Measurements from ENCODE around the gene CCDC177. TPM values are rescaled to one million over a fixed set of nuclear protein-coding genes. Genes with fewer than 3 reads are reported as not detected.
A peak's percentile ranks its signal among the peaks of the same experiment; 100 is the strongest.

CCDC177 gene
- total RNA-seq, 1 donor from 2014 or later, result not detected

GRCh38 chr14:69571449-69572029 is 3.1 kb downstream of the CCDC177 start:
- Mint-ChIP-seq H3K27ac (ENCODE audit: unreplicated experiment) (no peak overlapping the region), H3K36me3 (ENCODE audit: low read depth, unreplicated experiment) (peaks cover 4% of the 10 kb centered on the region), H3K4me1 (ENCODE audit: unreplicated experiment) (peaks cover 6% of the 10 kb centered on the region), H3K27me3 (ENCODE audit: unreplicated experiment) (peaks cover 10% of the 10 kb centered on the region), H3K4me3 (ENCODE audit: unreplicated experiment) (no peak overlapping the region), H3K9me3 (ENCODE audit: unreplicated experiment) (no peaks in the 10 kb centered on the region)
- TF ChIP-seq CTCF (IDR thresholded peaks at IDR 0.05; ENCODE audit: unreplicated experiment), result no peak
- no peak for DNase-seq (ENCODE audit: low spot score)

GRCh38 chr14:69570836-69571330 is 3.8 kb downstream of the CCDC177 start:
- no peaks in the 10 kb centered on the region for H3K9me3 Mint-ChIP-seq (ENCODE audit: unreplicated experiment)
- peaks cover 4% of the 10 kb centered on the region for H3K4me1 Mint-ChIP-seq (ENCODE audit: unreplicated experiment)
- H3K36me3 Mint-ChIP-seq (ENCODE audit: low read depth, unreplicated experiment), result peaks cover 4% of the 10 kb centered on the region
- DNase-seq (ENCODE audit: low spot score), result no peak
- no peak for TF ChIP-seq CTCF (IDR thresholded peaks at IDR 0.05; ENCODE audit: unreplicated experiment)
- no peak overlapping the region for H3K27ac Mint-ChIP-seq (ENCODE audit: unreplicated experiment)
- peaks cover 13% of the 10 kb centered on the region for H3K27me3 Mint-ChIP-seq (ENCODE audit: unreplicated experiment)
- peak overlapping the region; percentile 42 for H3K4me3 Mint-ChIP-seq (ENCODE audit: unreplicated experiment)

- H3K4me1 Mint-ChIP-seq (ENCODE audit: unreplicated experiment), result peaks cover 4% of the 10 kb centered on the region
- H3K27ac Mint-ChIP-seq (ENCODE audit: unreplicated experiment), result no peak overlapping the region
- H3K9me3 Mint-ChIP-seq (ENCODE audit: unreplicated experiment), result no peaks in the 10 kb centered on the region
- peaks cover 4% of the 10 kb centered on the region for H3K36me3 Mint-ChIP-seq (ENCODE audit: low read depth, unreplicated experiment)
- H3K27me3 Mint-ChIP-seq (ENCODE audit: unreplicated experiment), result peaks cover 13% of the 10 kb centered on the region
- no peak for DNase-seq (ENCODE audit: low spot score)
- TF ChIP-seq CTCF (IDR thresholded peaks at IDR 0.05; ENCODE audit: unreplicated experiment), result no peak
- no peak overlapping the region for H3K4me3 Mint-ChIP-seq (ENCODE audit: unreplicated experiment)
These were observed 4.8 kb downstream of the CCDC177 start for GRCh38 chr14:69569859-69570258.

DNA sequence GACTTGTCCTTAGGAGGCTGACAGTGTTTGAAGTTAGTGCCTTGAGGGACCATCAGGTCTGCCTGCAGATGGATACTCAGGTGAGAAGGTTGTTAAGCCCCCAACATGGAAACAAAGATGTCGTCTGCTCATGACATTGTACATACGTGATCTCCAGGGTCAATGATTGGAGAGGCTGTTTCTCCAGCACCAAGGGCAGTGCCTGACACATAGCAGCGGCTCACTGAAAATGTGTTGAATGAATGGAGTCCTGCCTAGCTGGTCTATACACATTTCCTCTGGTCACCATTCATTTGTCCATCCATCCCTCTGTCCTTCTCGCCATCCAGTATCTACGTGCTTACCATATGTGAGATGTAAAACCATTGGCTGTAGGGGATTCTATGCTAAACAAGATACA is 7.1 kb downstream of the CCDC177 start:
- Mint-ChIP-seq H3K36me3 (ENCODE audit: low read depth, unreplicated experiment) (peaks cover 4% of the 10 kb centered on the region), H3K4me1 (ENCODE audit: unreplicated experiment) (no peaks in the 10 kb centered on the region), H3K27me3 (ENCODE audit: unreplicated experiment) (peaks cover 7% of the 10 kb centered on the region)

More for the DNA sequence above, 7.1 kb downstream of the CCDC177 start:
- Mint-ChIP-seq H3K9me3 (ENCODE audit: unreplicated experiment) (no peaks in the 10 kb centered on the region), H3K27ac (ENCODE audit: unreplicated experiment) (no peak overlapping the region), H3K4me3 (ENCODE audit: unreplicated experiment) (no peak overlapping the region)
- no peak for TF ChIP-seq CTCF (IDR thresholded peaks at IDR 0.05; ENCODE audit: unreplicated experiment)
- no peak for DNase-seq (ENCODE audit: low spot score)

Measured in endothelial cell (in vitro differentiated cells).